K562 (cell line): Measurements from ENCODE around the gene STK25. TPM values are rescaled to one million over a fixed set of nuclear protein-coding genes. Genes with fewer than 3 reads are reported as not detected.

Experiments
- ATAC-seq: fragments of 200-7000 bp; cut with Tn5 transposase; 3 replicates; pipeline ENCODE4 v1.9.1; 2020; ENCODE audit warnings: moderate library complexity
- BruUV-seq: library from RNA; stranded (reverse); fragments of 400-500 nt; replicated peaks from 2 replicates; lab custom pipeline; 2021; lab: Mats Ljungman, UMichigan
- CTCF ChIA-PET: fragments of 300-600 bp; formaldehyde crosslinking; extraction: SDS; loops from one replicate; lab custom pipeline; 2021; ENCODE audit warnings: low intra/inter-chr PET ratio; lab: Yijun Ruan, JAX
- POLR2A ChIA-PET: fragments of 300-600, 350-650 bp; sonication (Branson Sonifier 250); formaldehyde crosslinking; extraction: SDS; loops from one replicate; lab custom pipeline; 2021; ENCODE audit warnings: antibody characterized with exemption, inconsistent platforms; lab: Yijun Ruan, JAX
- DNase-seq, 4 experiments: peaks; one replicate each; pipeline versions ENCODE4 v3.0.0 to v3.0.0-alpha.2; 2011 to 2018; ENCODE audit warnings: low spot score in 3 of 4, mixed read lengths in 3 of 4; ENCODE audit errors: extremely low read depth in 1 of 4
- FAIRE-seq: peaks from 2 replicates; lab custom pipeline; 2011; peaks lifted over from hg19 to GRCh38; lab: Jason Lieb, UNC
- H2AFZ ChIP-seq: 2 replicates; pipeline ENCODE4 v1.6.0; 2011; ENCODE audit warnings: low read depth, low read length, control low read depth, inconsistent platforms
- H3K27ac ChIP-seq: fragments of 200-600 bp; 3 replicates; pipeline ENCODE4 v1.8.0; 2011; ENCODE audit warnings: low read depth, mild to moderate bottlenecking, control low read depth, inconsistent platforms, low read length, moderate library complexity, mixed read lengths; ENCODE audit errors: extremely low read depth
- H3K27me3 ChIP-seq, 2 experiments: fragments of 300-600 bp in 1 of 2; 2 replicates in 1 of 2; 3 replicates in 1 of 2; pipeline versions ENCODE4 v1.6.0 to v1.8.0; 2011; ENCODE audit warnings: inconsistent platforms in 2 of 2, low read length in 2 of 2, mild to moderate bottlenecking in 1 of 2, mixed read lengths in 1 of 2, moderate library complexity in 1 of 2; ENCODE audit not compliant: control insufficient read depth in 2 of 2, insufficient read depth in 2 of 2
- H3K36me3 ChIP-seq: fragments of 300-600 bp; 3 replicates; pipeline ENCODE4 v1.8.0; 2011; ENCODE audit warnings: mild to moderate bottlenecking, low read length, inconsistent platforms; ENCODE audit not compliant: control insufficient read depth, insufficient read depth
- H3K4me1 ChIP-seq, 2 experiments: fragments of 200-600 bp in 1 of 2; replicated peaks in 1 of 2; 2 replicates in 1 of 2; 3 replicates in 1 of 2; pipeline versions ENCODE4 v1.5.1 to v1.8.0; 2011; ENCODE audit warnings: inconsistent platforms in 2 of 2, low read length in 2 of 2, mild to moderate bottlenecking in 1 of 2, mixed read lengths in 1 of 2, moderate library complexity in 1 of 2; ENCODE audit not compliant: control insufficient read depth in 2 of 2, insufficient read depth in 2 of 2
- H3K4me2 ChIP-seq: 2 replicates; pipeline ENCODE4 v1.6.1; 2011; ENCODE audit warnings: low read length, control low read depth, inconsistent platforms, mixed read lengths; ENCODE audit not compliant: insufficient read depth
- H3K4me3 ChIP-seq: fragments of 200-600 bp; sonication (generic), shearing (Covaris generic); 2 replicates; pipeline ENCODE4 v1.5.1; 2016; ENCODE audit warnings: control low read depth, inconsistent platforms
- H3K79me2 ChIP-seq: fragments of 200-600 bp; 3 replicates; pipeline ENCODE4 v1.8.0; 2011; ENCODE audit warnings: low read length, inconsistent platforms; ENCODE audit not compliant: control insufficient read depth, insufficient read depth
- H3K9ac ChIP-seq, 2 experiments: 2 replicates each; pipeline versions ENCODE4 v1.6.0 to v1.6.1; 2011; ENCODE audit warnings: low read depth in 2 of 2, low read length in 2 of 2, control low read depth in 1 of 2, inconsistent platforms in 1 of 2, mild to moderate bottlenecking in 1 of 2, mixed read lengths in 1 of 2; ENCODE audit not compliant: insufficient read depth in 1 of 2
- H3K9me1 ChIP-seq: one replicate; pipeline ENCODE4 v1.6.0; 2011; ENCODE audit warnings: inconsistent platforms, mild to moderate bottlenecking, low read length, moderate library complexity; ENCODE audit not compliant: control insufficient read depth, insufficient read depth
- H3K9me3 ChIP-seq: replicated peaks from 2 replicates; pipeline ENCODE4 v1.5.1; 2011; ENCODE audit warnings: low read depth, low read length, inconsistent platforms; ENCODE audit not compliant: control insufficient read depth, insufficient read depth
- H4K20me1 ChIP-seq: replicated peaks from 2 replicates; pipeline ENCODE4 v1.6.1; 2011; ENCODE audit warnings: low read length, inconsistent platforms, mixed read lengths; ENCODE audit not compliant: control insufficient read depth, insufficient read depth
- C11orf30 ChIP-seq: fragments of 450-650 bp; IDR thresholded peaks from 2 replicates; pipeline ENCODE4 v1.6.1; 2016; ENCODE audit warnings: low read depth, mild to moderate bottlenecking
- ESRRB ChIP-seq: fragments of 250-450 bp; sonication (Bioruptor Pico); IDR thresholded peaks from 2 replicates; pipeline ENCODE4 v1.5.0; 2020; ENCODE audit warnings: mild to moderate bottlenecking, moderate library complexity, borderline replicate concordance
- HNRNPLL ChIP-seq: fragments of 200-400 bp; formaldehyde crosslinking; IDR thresholded peaks from 2 replicates; pipeline ENCODE4 v1.6.1; 2017; ENCODE audit warnings: low read length, low read depth, mild to moderate bottlenecking; ENCODE audit not compliant: poor library complexity, severe bottlenecking
- RBM14 ChIP-seq: fragments of 200-400 bp; formaldehyde crosslinking; IDR thresholded peaks from 2 replicates; pipeline ENCODE4 v1.6.1; 2018; ENCODE audit warnings: low read depth, mild to moderate bottlenecking, low read length, moderate library complexity, borderline replicate concordance; ENCODE audit not compliant: insufficient read depth
- RBM25 ChIP-seq: fragments of 200-400 bp; formaldehyde crosslinking; IDR thresholded peaks from 2 replicates; pipeline ENCODE4 v1.6.1; 2018; ENCODE audit warnings: low read length, low read depth, moderate library complexity; ENCODE audit not compliant: severe bottlenecking
- U2AF2 ChIP-seq: fragments of 200-400 bp; formaldehyde crosslinking; optimal IDR thresholded peaks from 2 replicates; pipeline ENCODE3; 2017; ENCODE audit warnings: low read depth, mild to moderate bottlenecking, low read length
- UBTF ChIP-seq, 2 experiments: IDR thresholded peaks; 2 replicates each; pipeline ENCODE4 v1.6.1; 2012; ENCODE audit warnings: improper control_type of control experiment in 2 of 2, low read depth in 2 of 2, low read length in 2 of 2, borderline replicate concordance in 1 of 2
- ZBTB12 ChIP-seq: fragments of 250-450 bp; sonication (Bioruptor Pico); IDR thresholded peaks from 2 replicates; pipeline ENCODE4 v1.4.0; 2020
- ZEB2 ChIP-seq: fragments of 450-650 bp; IDR thresholded peaks from 2 replicates; pipeline ENCODE4 v1.6.1; 2016
- ZNF280A ChIP-seq: fragments of 450-650 bp; IDR thresholded peaks from 2 replicates; pipeline ENCODE4 v1.6.1; 2018; ENCODE audit warnings: mild to moderate bottlenecking, low read depth; ENCODE audit not compliant: partially characterized antibody
- ZNF699 ChIP-seq: fragments of 250-450 bp; sonication (Bioruptor Pico); IDR thresholded peaks from 2 replicates; pipeline ENCODE4 v1.8.0; 2021; ENCODE audit warnings: mild to moderate bottlenecking, moderate library complexity; ENCODE audit not compliant: insufficient replicate concordance
- WGBS: fragments of 100-300 bp; shearing (Covaris generic); methylation state at CpG from one replicate; pipeline ENCODE4 v1.1.6; 2016; ENCODE audit warnings: low coverage, mixed read lengths; ENCODE audit not compliant: insufficient coverage; ENCODE audit errors: missing lambda C conversion rate; 5-methylcytosine and 5-hydroxymethylcytosine counted together
- in situ Hi-C: fragments of 300-500 bp; cut with MboI; formaldehyde crosslinking; loops from 4 replicates; pipeline ENCODE4 v1.15.0; 2018; ENCODE audit warnings: inconsistent platforms, mixed read lengths
- intact Hi-C: fragments of 100-400 bp; cut with micrococcal nuclease; formaldehyde crosslinking; loops from 2 replicates; pipeline ENCODE4 v1.14.2; 2022
- polyA plus RNA-seq, 8 experiments: library from polyadenylated mRNA; depleted of rRNA in 4 of 8; stranded (reverse) in 5 of 8; unstranded in 3 of 8; fragments of >200 nt; fragmentation: Nextera tagmentation in 2 of 8; fragmentation: Illumina TruSeq in 1 of 8; extraction: Ambion mirVana in 2 of 8; extraction: Trizol in 1 of 8; gene quantifications; 2 replicates each; pipeline versions ENCODE4 v1.2.1 to v1.2.3, GENCODE V29; 2011 to 2014; ENCODE audit warnings: inconsistent platforms in 1 of 8, missing spikeins in 1 of 8
- total RNA-seq, 7 experiments: library from RNA; depleted of rRNA in 6 of 7; stranded (reverse); fragments of >200 nt in 6 of 7; fragmentation: Illumina TruSeq in 2 of 7; extraction: Trizol in 2 of 7; gene quantifications; 2 replicates each; pipeline versions ENCODE4 v1.2.1 to v1.2.3, GENCODE V29; 2011 to 2021; ENCODE audit warnings: low replicate concordance in 1 of 7
- TF ChIP-seq, protein P1 (sequence below): fragments of 450-650 bp; IDR thresholded peaks from 2 replicates; pipeline ENCODE4 v1.7.0; 2016; ENCODE audit warnings: borderline replicate concordance

STK25 gene
- total and polyA plus RNA-seq, 9 of the 15 experiments (the other 6 are each of a cell fraction or from before 2014, with no cell fraction given), result 5.4 to 177 (median 116) TPM

DNA sequence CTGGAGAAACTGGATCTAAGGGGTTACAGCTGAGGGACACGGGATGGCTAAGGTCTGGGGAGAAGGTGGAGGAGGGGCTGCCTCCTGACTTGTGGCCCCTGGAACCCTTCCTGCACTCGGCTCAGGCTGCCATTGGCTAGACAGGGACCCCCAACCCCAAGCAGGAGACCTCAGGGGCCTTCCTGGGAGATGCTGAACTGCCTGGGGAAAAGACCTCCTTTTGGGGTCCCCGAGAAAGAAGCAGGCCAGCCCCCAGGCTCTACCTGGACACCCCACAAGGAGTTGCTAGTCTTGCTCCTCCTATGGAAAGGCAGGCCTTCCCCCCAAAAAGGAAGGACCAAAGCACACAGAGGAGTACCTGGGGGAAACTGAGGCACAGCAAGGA is 40.1 kb upstream of the STK25 start:
- BruUV-seq, result no TSS peak
- WGBS, result 29% methylated on average over 2 of the region's 3 CpGs
- peaks cover 27 to 48% of the 10 kb centered on the region in 2 experiments for H3K4me1 ChIP-seq
- intact Hi-C loops, result no loop called here
- no peaks in the 10 kb centered on the region for H3K9me3 ChIP-seq
- no peak overlapping the region for H3K9ac ChIP-seq
- DNase-seq, result no peak
- no peaks in the 10 kb centered on the region for H3K9me1 ChIP-seq
- no peak overlapping the region for H3K4me3 ChIP-seq
- in situ Hi-C loops, result no loop called here
- ATAC-seq, result no peak
- CTCF ChIA-PET, result no interaction called here
- FAIRE-seq, result no peak
- H3K27ac ChIP-seq, result no peak overlapping the region
- POLR2A ChIA-PET, result no interaction called here
- H3K36me3 ChIP-seq, result no peaks in the 10 kb centered on the region
- H3K27me3 ChIP-seq, result peaks cover 0 to 19% of the 10 kb centered on the region in 2 experiments; a peak in 2 of 5 replicates
- H3K79me2 ChIP-seq, result no peaks in the 10 kb centered on the region
- H3K4me2 ChIP-seq, result no peak overlapping the region
- H4K20me1 ChIP-seq, result no peaks in the 10 kb centered on the region
- no peak overlapping the region for H2AFZ ChIP-seq
- TF ChIP-seq HNRNPLL (no peak), ZNF699 (CRISPR knock-in tag) (no peak), RBM25 (no peak), ESRRB (CRISPR knock-in tag) (no peak), U2AF2 (no peak), RBM14 (no peak), UBTF (IDR thresholded peaks at IDR 0.05; ENCODE audit: borderline replicate concordance in 1 of 2, low read depth in 2 of 2, low read length in 2 of 2) (no peak), C11orf30 (no peak), ZBTB12 (CRISPR knock-in tag) (no peak), ZNF280A (no peak), ZEB2 (no peak)
- TF ChIP-seq, protein P1, sequence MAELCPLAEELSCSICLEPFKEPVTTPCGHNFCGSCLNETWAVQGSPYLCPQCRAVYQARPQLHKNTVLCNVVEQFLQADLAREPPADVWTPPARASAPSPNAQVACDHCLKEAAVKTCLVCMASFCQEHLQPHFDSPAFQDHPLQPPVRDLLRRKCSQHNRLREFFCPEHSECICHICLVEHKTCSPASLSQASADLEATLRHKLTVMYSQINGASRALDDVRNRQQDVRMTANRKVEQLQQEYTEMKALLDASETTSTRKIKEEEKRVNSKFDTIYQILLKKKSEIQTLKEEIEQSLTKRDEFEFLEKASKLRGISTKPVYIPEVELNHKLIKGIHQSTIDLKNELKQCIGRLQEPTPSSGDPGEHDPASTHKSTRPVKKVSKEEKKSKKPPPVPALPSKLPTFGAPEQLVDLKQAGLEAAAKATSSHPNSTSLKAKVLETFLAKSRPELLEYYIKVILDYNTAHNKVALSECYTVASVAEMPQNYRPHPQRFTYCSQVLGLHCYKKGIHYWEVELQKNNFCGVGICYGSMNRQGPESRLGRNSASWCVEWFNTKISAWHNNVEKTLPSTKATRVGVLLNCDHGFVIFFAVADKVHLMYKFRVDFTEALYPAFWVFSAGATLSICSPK, result no peak
